Astrocyte of the spinal cord (primary cell): ENCODE data around the gene MAP3K20.
"Not testable (repeated sequence)": the region's sequence is repeated elsewhere in the genome, so short reads cannot be mapped to it uniquely, and the experiment has no call there.

Experiments
- DNase-seq: peaks from one replicate; pipeline ENCODE4 v3.0.0; 2011; ENCODE audit warnings: low read depth, low spot score
- H3K4me3 ChIP-seq: 2 replicates; pipeline ENCODE4 v1.5.1; 2011; ENCODE audit warnings: low read depth, mild to moderate bottlenecking, low read length, moderate library complexity
- CTCF ChIP-seq: IDR thresholded peaks from 2 replicates; pipeline ENCODE4 v1.5.1; 2012; ENCODE audit warnings: low read depth, mild to moderate bottlenecking, low read length, inconsistent platforms
- in situ Hi-C: cut with HindIII; loops from 2 replicates; pipeline ENCODE4 v1.10.0; 2017; ENCODE audit warnings: low sequenced_read_pairs

The MAP3K20 gene

DNA sequence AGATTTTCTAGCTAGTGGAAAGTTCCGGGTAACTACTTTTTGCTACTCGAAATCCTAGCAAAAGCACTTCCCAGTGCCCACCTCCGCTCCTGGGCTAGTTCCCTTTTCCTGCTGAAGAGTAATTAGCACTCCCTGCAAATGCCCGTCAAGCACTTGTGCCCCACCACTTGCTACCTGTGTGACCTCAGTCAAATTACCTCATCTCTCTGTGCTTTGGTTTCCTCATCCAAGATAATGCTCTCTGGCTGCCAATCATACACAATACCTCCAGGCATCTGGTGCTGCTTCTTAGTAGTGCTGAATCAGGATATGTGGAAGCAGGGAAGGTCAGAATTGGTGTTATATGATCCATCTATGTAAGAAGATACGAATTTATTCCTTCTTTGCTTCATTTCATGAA lies 176.9 kb downstream of the MAP3K20 start:
- H3K4me3 ChIP-seq, result no peak overlapping the region
- no peak for DNase-seq
- TF ChIP-seq CTCF, result no peak
- in situ Hi-C loops, result no loop called here

- in situ Hi-C loops, result no loop called here
- DNase-seq, result no peak
- TF ChIP-seq CTCF, result no peak
- H3K4me3 ChIP-seq, result no peak overlapping the region
Observed at GRCh38 chr2:173254659-173255058, 179.0 kb downstream of the MAP3K20 start.

DNA sequence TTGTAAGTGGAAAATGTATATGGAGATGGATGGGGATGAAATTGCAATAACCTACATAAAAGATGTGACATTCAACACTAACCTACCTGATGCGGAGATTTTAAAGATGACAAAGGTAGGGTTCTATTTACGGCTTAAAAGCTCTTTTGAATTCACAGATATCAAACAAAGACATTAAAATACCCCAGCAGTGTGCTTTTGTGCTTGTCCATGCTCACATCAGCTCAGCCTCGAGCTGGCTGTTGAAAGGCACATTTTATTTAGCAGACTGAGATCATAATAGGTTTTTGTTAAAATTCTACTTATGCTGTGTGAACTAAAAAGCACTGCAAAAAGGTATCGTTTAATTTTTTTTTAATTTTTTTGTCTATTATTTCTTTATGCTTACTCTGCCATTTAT lies 183.1 kb downstream of the MAP3K20 start:
- H3K4me3 ChIP-seq, result no peak overlapping the region
- no peak for TF ChIP-seq CTCF
- DNase-seq, result no peak
- in situ Hi-C loops, result no loop called here

DNA sequence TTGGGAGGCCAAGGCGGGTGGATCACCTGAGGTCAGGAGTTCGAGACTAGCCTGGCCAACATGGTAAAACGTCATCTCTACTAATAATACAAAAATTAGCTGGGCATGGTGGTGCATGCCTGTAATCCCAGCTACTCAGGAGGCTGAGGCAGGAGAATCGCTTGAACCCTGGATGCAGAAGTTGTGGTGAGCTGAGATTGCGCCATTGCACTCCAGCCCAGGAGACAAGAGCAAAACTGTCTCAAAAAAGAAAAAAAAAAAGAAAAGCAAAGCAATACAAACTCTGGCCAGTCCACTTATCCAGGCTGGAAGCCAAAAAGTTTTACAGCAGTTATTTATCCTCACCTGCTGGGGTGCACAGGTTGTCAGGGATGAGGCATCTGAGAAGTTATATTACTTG lies 186.7 kb downstream of the MAP3K20 start:
- DNase-seq, in situ Hi-C loops, H3K4me3 ChIP-seq: not testable (repeated sequence)

DNA sequence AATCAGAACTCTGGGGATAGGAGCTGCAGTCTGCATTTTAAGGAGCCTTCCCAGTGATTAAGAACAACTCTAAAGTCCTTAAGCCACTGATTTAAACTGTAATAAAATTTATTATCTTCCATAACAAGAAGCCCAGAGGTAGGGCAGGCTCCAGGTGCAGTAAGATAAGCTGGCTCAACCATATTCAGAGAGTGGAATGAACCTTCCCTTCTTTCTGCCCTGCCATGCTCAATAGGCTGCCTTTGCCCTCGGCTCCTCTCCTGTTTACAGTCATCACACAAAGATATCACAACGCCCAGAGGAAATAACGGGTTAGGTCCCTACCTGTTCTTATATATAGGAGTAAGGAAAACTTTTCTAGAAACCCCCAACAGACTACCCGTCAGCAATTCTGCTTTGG lies 188.5 kb downstream of the MAP3K20 start:
- DNase-seq, result no peak
- TF ChIP-seq CTCF, result no peak
- in situ Hi-C loops, result no loop called here
- no peak overlapping the region for H3K4me3 ChIP-seq

- TF ChIP-seq CTCF, result no peak
- in situ Hi-C loops, result no loop called here
- no peak overlapping the region for H3K4me3 ChIP-seq
- no peak for DNase-seq
Observed at GRCh38 chr2:173264603-173265366, 189.1 kb downstream of the MAP3K20 start.

- H3K4me3 ChIP-seq, result no peak overlapping the region
- no peak for DNase-seq
- in situ Hi-C loops, result no loop called here
- no peak for TF ChIP-seq CTCF
Observed at GRCh38 chr2:173271135-173271534, 195.5 kb downstream of the MAP3K20 start.
